ENCODE results near the gene AQP1. TPM values are rescaled to one million over a fixed set of nuclear protein-coding genes. Genes with fewer than 3 reads are reported as not detected.

The AQP1 gene
- total and polyA plus RNA-seq, 10 of the 15 experiments (the other 5 are each of a cell fraction or from before 2014, with no cell fraction given), result 0.03 to 0.64 TPM; not detected in 8

DNA sequence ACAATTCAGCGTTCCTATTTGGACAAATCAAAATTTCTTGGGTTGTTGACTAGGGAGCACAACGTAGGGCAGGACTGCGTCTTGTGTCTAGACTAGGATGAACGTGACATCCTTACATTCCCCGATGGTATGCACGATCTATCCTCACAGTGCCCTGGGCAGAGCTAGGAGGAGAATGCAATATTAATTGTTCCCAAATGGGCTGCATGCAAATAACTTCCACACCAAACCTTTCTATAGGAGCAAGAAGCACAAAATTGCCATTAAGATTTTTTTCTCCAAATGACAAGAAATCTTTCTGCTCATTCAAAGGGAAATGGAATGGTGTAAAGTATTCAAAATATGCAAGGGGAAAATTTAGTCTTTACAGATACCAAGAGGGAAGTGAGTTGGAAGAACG is 21.4 kb upstream of the AQP1 start:
- H3K36me3 ChIP-seq (ENCODE audit: control insufficient read depth in 2 of 2, insufficient read depth in 2 of 2, low read length in 1 of 2), result no peaks in the 10 kb centered on the region
- H3K9ac ChIP-seq (ENCODE audit: control insufficient read depth, insufficient read depth, low read length), result no peak overlapping the region
- SMC1A ChIA-PET (ENCODE audit: uncharacterized antibody, unreplicated experiment), result no interaction called here
- in situ Hi-C loops (cut with MboI), result no loop called here
- H3K4me2 ChIP-seq (ENCODE audit: control insufficient read depth, insufficient read depth), result no peak overlapping the region
- 41% methylated on average over 7 of the region's 7 CpGs for WGBS (ENCODE audit: insufficient coverage, insufficient replicate concordance, low lambda C conversion rate, missing lambda C conversion rate)
- H3K9me3 ChIP-seq (replicated peaks; ENCODE audit: control insufficient read depth, insufficient read depth, low read length), result no peaks in the 10 kb centered on the region
- intact Hi-C loops (cut with micrococcal nuclease; ENCODE audit: unreplicated experiment), result no loop called here
- RAD21 ChIA-PET (ENCODE audit: unreplicated experiment), result no interaction called here
- H3K27ac ChIP-seq (ENCODE audit: control insufficient read depth, insufficient read depth), result no peak overlapping the region
- ATAC-seq (no peak), DNase-seq (ENCODE audit: low read depth, low spot score) (no peak), FAIRE-seq (no peak)
- H3K27me3 ChIP-seq (replicated peaks in 1 of 2; ENCODE audit: control insufficient read depth in 2 of 2, insufficient read depth in 2 of 2, low read length in 1 of 2), result peaks cover 0 to 2% of the 10 kb centered on the region in 2 experiments; a peak in 3 of 4 replicates
- no peaks in the 10 kb centered on the region for H4K20me1 ChIP-seq (ENCODE audit: control insufficient read depth, insufficient read depth)
- H3K4me1 ChIP-seq (ENCODE audit: control insufficient read depth, insufficient read depth, low read length), result no peaks in the 10 kb centered on the region
- CTCF ChIA-PET, result no interaction called here
- H3K4me3 ChIP-seq, result no peak overlapping the region
- no TSS peak for BruUV-seq (replicated peaks)
- no peak overlapping the region for H2AFZ ChIP-seq (ENCODE audit: control insufficient read depth, low read depth, low read length)
- POLR2A ChIA-PET, result no interaction called here
- no peaks in the 10 kb centered on the region for H3K79me2 ChIP-seq (ENCODE audit: control insufficient read depth, insufficient read depth, low read length)
- TF ChIP-seq CHD1 (IDR thresholded peaks at IDR 0.05; ENCODE audit: low read depth, low read length), result no peak
- TF ChIP-seq, protein P1, sequence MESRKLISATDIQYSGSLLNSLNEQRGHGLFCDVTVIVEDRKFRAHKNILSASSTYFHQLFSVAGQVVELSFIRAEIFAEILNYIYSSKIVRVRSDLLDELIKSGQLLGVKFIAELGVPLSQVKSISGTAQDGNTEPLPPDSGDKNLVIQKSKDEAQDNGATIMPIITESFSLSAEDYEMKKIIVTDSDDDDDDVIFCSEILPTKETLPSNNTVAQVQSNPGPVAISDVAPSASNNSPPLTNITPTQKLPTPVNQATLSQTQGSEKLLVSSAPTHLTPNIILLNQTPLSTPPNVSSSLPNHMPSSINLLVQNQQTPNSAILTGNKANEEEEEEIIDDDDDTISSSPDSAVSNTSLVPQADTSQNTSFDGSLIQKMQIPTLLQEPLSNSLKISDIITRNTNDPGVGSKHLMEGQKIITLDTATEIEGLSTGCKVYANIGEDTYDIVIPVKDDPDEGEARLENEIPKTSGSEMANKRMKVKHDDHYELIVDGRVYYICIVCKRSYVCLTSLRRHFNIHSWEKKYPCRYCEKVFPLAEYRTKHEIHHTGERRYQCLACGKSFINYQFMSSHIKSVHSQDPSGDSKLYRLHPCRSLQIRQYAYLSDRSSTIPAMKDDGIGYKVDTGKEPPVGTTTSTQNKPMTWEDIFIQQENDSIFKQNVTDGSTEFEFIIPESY (IDR thresholded peaks at IDR 0.05), result no peak
- TF ChIP-seq CBX3 (IDR thresholded peaks at IDR 0.05; ENCODE audit: borderline replicate concordance, low read depth), result no peak
- TF ChIP-seq, protein P2, sequence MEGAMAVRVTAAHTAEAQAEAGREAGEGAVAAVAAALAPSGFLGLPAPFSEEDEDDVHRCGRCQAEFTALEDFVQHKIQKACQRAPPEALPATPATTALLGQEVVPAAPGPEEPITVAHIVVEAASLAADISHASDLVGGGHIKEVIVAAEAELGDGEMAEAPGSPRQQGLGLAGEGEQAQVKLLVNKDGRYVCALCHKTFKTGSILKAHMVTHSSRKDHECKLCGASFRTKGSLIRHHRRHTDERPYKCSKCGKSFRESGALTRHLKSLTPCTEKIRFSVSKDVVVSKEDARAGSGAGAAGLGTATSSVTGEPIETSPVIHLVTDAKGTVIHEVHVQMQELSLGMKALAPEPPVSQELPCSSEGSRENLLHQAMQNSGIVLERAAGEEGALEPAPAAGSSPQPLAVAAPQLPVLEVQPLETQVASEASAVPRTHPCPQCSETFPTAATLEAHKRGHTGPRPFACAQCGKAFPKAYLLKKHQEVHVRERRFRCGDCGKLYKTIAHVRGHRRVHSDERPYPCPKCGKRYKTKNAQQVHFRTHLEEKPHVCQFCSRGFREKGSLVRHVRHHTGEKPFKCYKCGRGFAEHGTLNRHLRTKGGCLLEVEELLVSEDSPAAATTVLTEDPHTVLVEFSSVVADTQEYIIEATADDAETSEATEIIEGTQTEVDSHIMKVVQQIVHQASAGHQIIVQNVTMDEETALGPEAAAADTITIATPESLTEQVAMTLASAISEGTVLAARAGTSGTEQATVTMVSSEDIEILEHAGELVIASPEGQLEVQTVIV (IDR thresholded peaks at IDR 0.05; ENCODE audit: borderline replicate concordance, partially characterized antibody), result no peak
- TF ChIP-seq SUPT20H (IDR thresholded peaks at IDR 0.05; ENCODE audit: borderline replicate concordance, control insufficient read depth, low read depth, low read length), result no peak
- TF ChIP-seq CREB1 (IDR thresholded peaks at IDR 0.05; ENCODE audit: low read depth), result no peak
- TF ChIP-seq IRF3 (IDR thresholded peaks at IDR 0.05), result no peak
- TF ChIP-seq SPI1 (IDR thresholded peaks at IDR 0.05; ENCODE audit: borderline replicate concordance, insufficient read depth, low read depth, low read length), result no peak
- TF ChIP-seq KDM1A (IDR thresholded peaks at IDR 0.05; ENCODE audit: borderline replicate concordance), result no peak
- no peak for TF ChIP-seq PKNOX1 (IDR thresholded peaks at IDR 0.05)
- TF ChIP-seq ZNF687 (IDR thresholded peaks at IDR 0.05), result no peak
